Mesodermal cell (in vitro differentiated cells): ENCODE measurements around the gene FMO4.
"Not testable (repeated sequence)": the region's sequence is repeated elsewhere in the genome, so short reads cannot be mapped to it uniquely, and the experiment has no call there.

ENCODE experiments used
- H3K27ac ChIP-seq: 2 replicates; pipeline ENCODE4 v1.7.0; 2013; ENCODE audit warnings: mild to moderate bottlenecking, low read depth, low read length, moderate library complexity; ENCODE audit not compliant: severe bottlenecking
- H3K36me3 ChIP-seq: 2 replicates; pipeline ENCODE4 v1.7.1; 2013; ENCODE audit warnings: mild to moderate bottlenecking, low read length, moderate library complexity; ENCODE audit not compliant: control insufficient read depth, insufficient read depth
- H3K4me1 ChIP-seq: one replicate; pipeline ENCODE4 v1.7.1; 2013; ENCODE audit warnings: mild to moderate bottlenecking, low read length; ENCODE audit not compliant: insufficient read depth, control insufficient read depth, poor library complexity, severe bottlenecking
- H3K4me3 ChIP-seq: 2 replicates; pipeline ENCODE4 v1.7.0; 2013; ENCODE audit warnings: low read length, control low read depth, mild to moderate bottlenecking; ENCODE audit not compliant: insufficient read depth, poor library complexity, severe bottlenecking; ENCODE audit errors: extremely low read depth
- H3K9me3 ChIP-seq: 2 replicates; pipeline ENCODE4 v1.7.1; 2013; ENCODE audit warnings: mild to moderate bottlenecking, low read length, moderate library complexity; ENCODE audit not compliant: control insufficient read depth
- WGBS, 2 experiments: methylation state at CpG; one replicate each; pipeline ENCODE4 v1.1.5; 2013; ENCODE audit warnings: missing lambda C conversion rate in 2 of 2; ENCODE audit not compliant: insufficient coverage in 2 of 2; 5-methylcytosine and 5-hydroxymethylcytosine counted together

Gene FMO4

GRCh38 chr1:171334024-171334640 lies 20.1 kb downstream of the FMO4 start:
- Histone ChIP-seq H3K4me3 (no peak overlapping the region), H3K4me1 (no peaks in the 10 kb centered on the region), H3K36me3 (no peaks in the 10 kb centered on the region), H3K27ac (no peak overlapping the region), H3K9me3 (no peaks in the 10 kb centered on the region)
- 80% methylated on average over 1 of the region's 1 CpG; no CpG with 5 or more reads in 1 of the 2 experiments for WGBS, 2 experiments

GRCh38 chr1:171335964-171336363 lies 22.0 kb downstream of the FMO4 start:
- H3K27ac ChIP-seq = no peak overlapping the region
- H3K36me3 ChIP-seq = no peaks in the 10 kb centered on the region
- 58 to 67% methylated on average over 1 of the region's 1 CpG for whole genome bisulfite sequencing, 2 experiments
- no peak overlapping the region for H3K4me3 ChIP-seq
- H3K9me3 ChIP-seq = no peaks in the 10 kb centered on the region
- H3K4me1 ChIP-seq = no peaks in the 10 kb centered on the region

DNA sequence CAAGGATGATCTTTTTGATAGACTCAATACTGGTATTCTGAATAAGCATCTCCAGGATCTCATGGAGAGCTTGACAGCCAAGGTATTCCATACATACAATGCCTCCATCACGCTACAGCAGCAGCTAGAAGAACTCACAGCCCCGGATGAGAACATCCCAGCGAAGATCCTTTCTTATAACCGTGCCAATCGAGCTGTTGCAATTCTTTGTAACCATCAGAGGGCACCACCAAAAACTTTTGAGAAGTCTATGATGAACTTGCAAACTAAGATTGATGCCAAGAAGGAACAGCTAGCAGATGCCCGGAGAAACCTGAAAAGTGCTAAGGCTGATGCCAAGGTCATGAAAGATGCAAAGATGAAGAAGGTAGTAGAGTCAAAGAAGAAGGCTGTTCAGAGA lies 25.4 kb downstream of the FMO4 start:
- not testable (repeated sequence) for H3K4me1 ChIP-seq, H3K36me3 ChIP-seq, H3K27ac ChIP-seq, H3K9me3 ChIP-seq, H3K4me3 ChIP-seq
- 91 to 92% methylated on average over 5 of the region's 6 CpGs for WGBS, 2 experiments

- Histone ChIP-seq H3K4me3 (no peak overlapping the region), H3K27ac (no peak overlapping the region), H3K9me3 (peaks cover 3% of the 10 kb centered on the region)
These were observed 29.9 kb downstream of the FMO4 start for GRCh38 chr1:171343727-171344472.

DNA sequence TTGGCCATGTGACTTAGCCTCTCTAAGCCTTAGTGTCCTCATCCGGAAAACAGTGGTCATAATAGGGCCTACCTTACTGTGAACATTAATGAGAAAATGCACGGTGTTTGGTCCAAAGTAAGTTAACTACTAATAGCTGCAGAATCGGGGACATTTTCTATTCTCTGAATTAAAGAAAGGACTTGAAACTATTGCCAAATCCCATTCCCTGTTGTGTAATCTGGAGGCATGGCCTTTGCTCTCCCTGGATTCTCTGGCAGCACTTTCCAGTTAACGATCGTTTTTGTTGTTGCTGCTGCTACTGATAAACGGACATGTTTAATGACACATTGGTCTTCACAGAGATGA lies 30.5 kb downstream of the FMO4 start:
- H3K9me3 ChIP-seq = peaks cover 3% of the 10 kb centered on the region
- no peaks in the 10 kb centered on the region for H3K4me1 ChIP-seq
- no peak overlapping the region for H3K27ac ChIP-seq
- H3K4me3 ChIP-seq = no peak overlapping the region
- no peaks in the 10 kb centered on the region for H3K36me3 ChIP-seq
- 90 to 100% methylated on average over 4 to 5 of the region's 6 CpGs for WGBS, 2 experiments

More at GRCh38 chr1:171343727-171344472, 29.9 kb downstream of the FMO4 start:
- Histone ChIP-seq H3K36me3 (no peaks in the 10 kb centered on the region), H3K4me1 (no peaks in the 10 kb centered on the region)
- 86 to 100% methylated on average over 2 to 4 of the region's 5 CpGs for WGBS, 2 experiments

- H3K9me3 ChIP-seq = peaks cover 3% of the 10 kb centered on the region
These were observed 31.6 kb downstream of the FMO4 start for GRCh38 chr1:171345536-171345935.

GRCh38 chr1:171346881-171347280 lies 32.9 kb downstream of the FMO4 start:
- H3K36me3 ChIP-seq = no peaks in the 10 kb centered on the region
- no peaks in the 10 kb centered on the region for H3K4me1 ChIP-seq
- H3K27ac ChIP-seq = no peak overlapping the region
- WGBS, 2 experiments = 80 to 100% methylated on average over 1 of the region's 1 CpG
- no peak overlapping the region for H3K4me3 ChIP-seq
- H3K9me3 ChIP-seq = peaks cover 3% of the 10 kb centered on the region

More at GRCh38 chr1:171345536-171345935, 31.6 kb downstream of the FMO4 start:
- Histone ChIP-seq H3K4me1 (no peaks in the 10 kb centered on the region), H3K27ac (no peak overlapping the region), H3K36me3 (no peaks in the 10 kb centered on the region), H3K4me3 (no peak overlapping the region)

DNA sequence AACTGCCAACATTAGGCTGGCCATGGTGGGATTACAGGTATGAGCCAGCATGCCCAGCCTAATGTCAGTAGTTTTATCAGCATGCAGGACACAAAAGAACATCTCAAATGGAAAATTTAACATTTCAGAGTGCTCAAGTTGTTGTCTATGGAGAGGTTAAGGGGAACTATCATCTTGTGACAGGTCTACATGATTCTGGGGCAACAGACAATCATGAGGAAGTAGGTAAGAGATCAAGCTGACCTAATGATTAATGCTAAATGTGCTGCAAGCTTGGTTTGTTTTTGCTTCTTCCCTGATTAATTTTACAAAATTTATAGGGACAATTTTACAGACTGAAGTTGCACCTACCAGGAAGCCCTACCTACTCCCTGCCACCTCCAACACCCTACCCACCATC lies 36.6 kb downstream of the FMO4 start:
- H3K9me3 ChIP-seq = peaks cover 2% of the 10 kb centered on the region

GRCh38 chr1:171351961-171352360 lies 38.0 kb downstream of the FMO4 start:
- H3K4me1 ChIP-seq = no peaks in the 10 kb centered on the region
- WGBS, 2 experiments = 72 to 84% methylated on average over 3 of the region's 3 CpGs
- H3K36me3 ChIP-seq = no peaks in the 10 kb centered on the region
- no peaks in the 10 kb centered on the region for H3K9me3 ChIP-seq
- no peak overlapping the region for H3K27ac ChIP-seq
- no peak overlapping the region for H3K4me3 ChIP-seq

More for the DNA sequence above, 36.6 kb downstream of the FMO4 start:
- H3K36me3 ChIP-seq = no peaks in the 10 kb centered on the region
- no peaks in the 10 kb centered on the region for H3K4me1 ChIP-seq
- no peak overlapping the region for H3K27ac ChIP-seq
- no peak overlapping the region for H3K4me3 ChIP-seq

GRCh38 chr1:171352554-171352953 lies 38.6 kb downstream of the FMO4 start:
- H3K27ac ChIP-seq = no peak overlapping the region
- H3K9me3 ChIP-seq = no peaks in the 10 kb centered on the region
- H3K36me3 ChIP-seq = no peaks in the 10 kb centered on the region
- WGBS, 2 experiments = 92% methylated on average over 2 of the region's 2 CpGs; no CpG with 5 or more reads in 1 of the 2 experiments
- no peak overlapping the region for H3K4me3 ChIP-seq
- no peaks in the 10 kb centered on the region for H3K4me1 ChIP-seq

- H3K4me3 ChIP-seq = no peak overlapping the region
- no peaks in the 10 kb centered on the region for H3K9me3 ChIP-seq
- H3K27ac ChIP-seq = no peak overlapping the region
- H3K4me1 ChIP-seq = no peaks in the 10 kb centered on the region
- H3K36me3 ChIP-seq = no peaks in the 10 kb centered on the region
- WGBS, 2 experiments = 83 to 93% methylated on average over 2 to 3 of the region's 3 CpGs
These were observed 41.7 kb downstream of the FMO4 start for GRCh38 chr1:171355727-171356126.
